A673 (cell line): ENCODE results near the gene SLC25A23. TPM values are rescaled to one million over a fixed set of nuclear protein-coding genes. Genes with fewer than 3 reads are reported as not detected.

Source experiments
- BruUV-seq: library from RNA; stranded (reverse); fragments of 400-500 nt; replicated peaks from 2 replicates; lab custom pipeline; 2021; lab: Mats Ljungman, UMichigan
- CTCF ChIA-PET: fragments of 300-600 bp; sonication (Branson Sonifier 250); formaldehyde crosslinking; loops from one replicate; lab custom pipeline; 2022; ENCODE audit warnings: antibody characterized with exemption; lab: Charles Lee
- POLR2A ChIA-PET: fragments of 300-600 bp; sonication (Branson Sonifier 250); formaldehyde crosslinking; loops from one replicate; lab custom pipeline; 2022; ENCODE audit warnings: antibody characterized with exemption; ENCODE audit not compliant: low non-redundant PET; lab: Charles Lee
- DNase-seq: peaks from one replicate; pipeline ENCODE4 v3.0.0-alpha.2; 2015; ENCODE audit warnings: low spot score
- H3K27ac ChIP-seq: fragments of 200-600 bp; sonication (generic); 2 replicates; pipeline ENCODE4 v1.5.1; 2016; ENCODE audit warnings: mixed run types, low read depth, mild to moderate bottlenecking, mixed read lengths, antibody characterized with exemption, low read length; ENCODE audit not compliant: poor library complexity, severe bottlenecking
- H3K27me3 ChIP-seq: fragments of 200-600 bp; sonication (generic); replicated peaks from 2 replicates; pipeline ENCODE4 v1.6.1; 2017; ENCODE audit warnings: mixed run types, low read depth, mild to moderate bottlenecking, mixed read lengths, antibody characterized with exemption, low read length; ENCODE audit not compliant: insufficient read depth, poor library complexity
- H3K36me3 ChIP-seq: fragments of 200-600 bp; sonication (generic); 2 replicates; pipeline ENCODE4 v1.6.1; 2016; ENCODE audit warnings: mixed run types, mild to moderate bottlenecking, mixed read lengths, antibody characterized with exemption, low read length; ENCODE audit not compliant: insufficient read depth, poor library complexity, severe bottlenecking
- H3K4me1 ChIP-seq: fragments of 200-600 bp; sonication (generic); 2 replicates; pipeline ENCODE4 v1.6.1; 2017; ENCODE audit warnings: mixed run types, mild to moderate bottlenecking, mixed read lengths, antibody characterized with exemption, low read length; ENCODE audit not compliant: insufficient read depth, poor library complexity, severe bottlenecking
- H3K4me3 ChIP-seq: fragments of 200-600 bp; sonication (generic); 2 replicates; pipeline ENCODE4 v1.5.1; 2016; ENCODE audit warnings: low read depth, mixed run types, mild to moderate bottlenecking, mixed read lengths, low read length; ENCODE audit not compliant: poor library complexity, severe bottlenecking
- H3K9me3 ChIP-seq: fragments of 200-600 bp; sonication (generic); 2 replicates; pipeline ENCODE4 v1.6.1; 2016; ENCODE audit warnings: mixed run types, low read depth, mild to moderate bottlenecking, mixed read lengths, antibody characterized with exemption, low read length; ENCODE audit not compliant: poor library complexity, severe bottlenecking
- CTCF ChIP-seq: fragments of 300-800, 200-600 bp; sonication (generic); conservative IDR thresholded peaks from 2 replicates; pipeline ENCODE4 v1.5.1; 2017; ENCODE audit warnings: low read depth, mild to moderate bottlenecking, antibody characterized with exemption, low read length, moderate library complexity, mixed read lengths
- EZH2 ChIP-seq: fragments of 200-600 bp; sonication (generic); IDR thresholded peaks from 2 replicates; pipeline ENCODE4 v1.6.1; 2017; ENCODE audit warnings: borderline replicate concordance, low read depth, mild to moderate bottlenecking, mixed read lengths, antibody characterized with exemption, low read length; ENCODE audit not compliant: poor library complexity, severe bottlenecking
- intact Hi-C: fragments of 100-400 bp; cut with micrococcal nuclease; formaldehyde crosslinking; loops from one replicate; pipeline ENCODE4 v1.10.0; 2022; ENCODE audit not compliant: unreplicated experiment
- total RNA-seq: library from RNA; stranded (reverse); gene quantifications from 2 replicates; pipeline ENCODE4 v1.2.3, GENCODE V29; 2021

SLC25A23 gene
- total RNA-seq, 1 experiment from 2014 or later = 39.9 TPM

GRCh38 chr19:6458695-6459261 lies 814 bp downstream of the SLC25A23 start:
- H3K27ac ChIP-seq = peak overlapping the region; percentile 64
- TF ChIP-seq EZH2 (no peak), CTCF (no peak)
- CTCF ChIA-PET = interaction anchor here (0.6 kb wide), 1 partner anchor 198 kb away, joined by 3 read pairs; no protein-coding TSS in a partner anchor
- H3K9me3 ChIP-seq = peaks cover 5% of the 10 kb centered on the region
- peaks cover 13% of the 10 kb centered on the region for H3K36me3 ChIP-seq
- H3K4me1 ChIP-seq = peaks cover 13% of the 10 kb centered on the region
- POLR2A ChIA-PET = no interaction called here
- intact Hi-C loops = no loop called here
- H3K27me3 ChIP-seq = peaks cover under 1% of the 10 kb centered on the region
- BruUV-seq = no TSS peak
- no peak for DNase-seq
- H3K4me3 ChIP-seq = peak overlapping the region; percentile 80

GRCh38 chr19:6457958-6458694 lies 1.5 kb downstream of the SLC25A23 start:
- intact Hi-C loops = no loop called here
- Histone ChIP-seq H3K4me1 (peaks cover 13% of the 10 kb centered on the region), H3K9me3 (peaks cover 6% of the 10 kb centered on the region), H3K36me3 (peaks cover 17% of the 10 kb centered on the region), H3K4me3 (peak overlapping the region; percentile 80), H3K27ac (no peak overlapping the region), H3K27me3 (no peaks in the 10 kb centered on the region)
- DNase-seq = no peak
- no peak for TF ChIP-seq EZH2
- CTCF ChIA-PET = no interaction called here
- BruUV-seq = no TSS peak
- POLR2A ChIA-PET = no interaction called here

GRCh38 chr19:6455924-6456323 lies 3.7 kb downstream of the SLC25A23 start:
- Histone ChIP-seq H3K9me3 (peaks cover 6% of the 10 kb centered on the region), H3K4me3 (no peak overlapping the region), H3K36me3 (peaks cover 17% of the 10 kb centered on the region), H3K27ac (no peak overlapping the region), H3K27me3 (no peaks in the 10 kb centered on the region), H3K4me1 (peaks cover 13% of the 10 kb centered on the region)
- no peak for DNase-seq
- POLR2A ChIA-PET = no interaction called here
- CTCF ChIA-PET = interaction anchor here (0.6 kb wide), 1 partner anchor 18 kb away, joined by 4 read pairs; no protein-coding TSS in a partner anchor
- TF ChIP-seq EZH2 (no peak), CTCF (no peak)
- no TSS peak for BruUV-seq
- intact Hi-C loops = no loop called here
